C4-2B (cell line): ENCODE measurements around the gene KLHL25.

Experiments
- CTCF ChIP-seq: fragments of 450-650 bp; conservative IDR thresholded peaks from 2 replicates; pipeline ENCODE4 v1.5.1; 2017; ENCODE audit warnings: mild to moderate bottlenecking
- ZFX ChIP-seq: fragments of 450-650 bp; IDR thresholded peaks from 2 replicates; pipeline ENCODE4 v1.6.1; 2017

- TF ChIP-seq CTCF (no peak), ZFX (no peak)
These were observed 44.9 kb upstream of the KLHL25 start for GRCh38 chr15:85839643-85840042.
